ENCODE data around the gene PCMTD2. TPM values are rescaled to one million over a fixed set of nuclear protein-coding genes. Genes with fewer than 3 reads are reported as not detected.
A peak's percentile ranks its signal among the peaks of the same experiment; 100 is the strongest.

The PCMTD2 gene
- total RNA-seq, 1 donor from 2014 or later, result 105 TPM

DNA sequence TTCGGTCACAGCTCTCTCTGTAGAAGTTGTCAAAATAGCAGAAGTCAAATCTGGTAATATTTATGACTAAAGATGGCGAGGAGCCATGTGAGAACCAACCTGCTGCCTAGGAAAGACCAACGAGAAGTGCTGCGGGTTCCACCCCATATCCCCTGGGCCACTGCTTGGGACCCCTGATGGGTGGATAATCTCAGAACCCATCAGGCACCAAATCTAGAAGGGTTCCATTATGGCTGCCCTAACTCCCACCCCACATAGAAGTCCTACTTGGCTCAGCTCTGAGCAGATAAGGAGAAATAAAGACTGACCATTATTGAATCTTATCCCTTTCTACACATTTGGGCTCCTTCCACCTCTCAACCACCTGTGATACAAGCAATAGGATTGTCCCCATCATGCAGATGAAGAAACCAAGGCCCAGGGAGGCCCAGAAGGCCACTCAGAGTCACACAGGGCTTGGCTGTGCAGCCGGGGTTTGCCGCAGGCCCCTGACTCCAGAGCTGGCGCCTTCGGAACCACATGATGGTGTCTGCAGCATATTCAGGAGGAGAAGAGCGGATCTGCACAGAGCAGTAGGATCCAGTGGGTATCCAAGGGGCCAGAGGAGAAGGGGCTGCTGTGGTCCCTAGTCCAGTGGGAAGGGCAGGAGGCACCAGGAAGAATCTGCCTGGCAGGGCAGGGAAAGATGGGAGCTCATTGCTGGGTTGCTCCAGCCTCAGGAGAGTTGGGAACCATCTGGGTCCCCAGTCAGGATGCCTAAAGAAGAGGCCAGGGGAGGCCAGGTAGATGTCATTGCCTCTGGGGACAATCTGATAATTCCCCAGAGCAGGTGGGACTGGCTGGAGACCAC is 9.6 kb upstream of the PCMTD2 start:
- H3K27me3 ChIP-seq, result peaks cover 12% of the 10 kb centered on the region
- H3K4me1 ChIP-seq, result no peaks in the 10 kb centered on the region
- H3F3A ChIP-seq (ENCODE audit: low read depth), result no peaks in the 10 kb centered on the region
- H4K20me1 ChIP-seq (ENCODE audit: low read depth), result no peaks in the 10 kb centered on the region
- H3K9me3 Mint-ChIP-seq, result peaks cover under 1% of the 10 kb centered on the region
- no peak for DNase-seq (ENCODE audit: low spot score)
- H3K4me3 Mint-ChIP-seq, result no peak overlapping the region
- no peak overlapping the region for H3K4me2 ChIP-seq
- H3K36me3 ChIP-seq, result no peaks in the 10 kb centered on the region
- no peaks in the 10 kb centered on the region for H3K9me3 ChIP-seq (ENCODE audit: low read depth)
- H3K4me3 ChIP-seq, result no peak overlapping the region
- H3K27ac ChIP-seq, result no peak overlapping the region
- no peaks in the 10 kb centered on the region for H3K79me2 ChIP-seq (ENCODE audit: low read depth)
- H2AFZ ChIP-seq (replicated peaks), result no peak overlapping the region
- peaks cover 5% of the 10 kb centered on the region for H3K27me3 Mint-ChIP-seq (ENCODE audit: insufficient read depth, low read depth)
- H3K36me3 Mint-ChIP-seq, result no peaks in the 10 kb centered on the region
- H3K27ac Mint-ChIP-seq, result peak overlapping the region; percentile 26
- H3K9ac ChIP-seq, result no peak overlapping the region
- H3K4me1 Mint-ChIP-seq, result peaks cover 2% of the 10 kb centered on the region
- TF ChIP-seq EZH2phosphoT487 (IDR thresholded peaks at IDR 0.05) (no peak), EZH2 (IDR thresholded peaks at IDR 0.05) (no peak)
- TF ChIP-seq, protein P1, sequence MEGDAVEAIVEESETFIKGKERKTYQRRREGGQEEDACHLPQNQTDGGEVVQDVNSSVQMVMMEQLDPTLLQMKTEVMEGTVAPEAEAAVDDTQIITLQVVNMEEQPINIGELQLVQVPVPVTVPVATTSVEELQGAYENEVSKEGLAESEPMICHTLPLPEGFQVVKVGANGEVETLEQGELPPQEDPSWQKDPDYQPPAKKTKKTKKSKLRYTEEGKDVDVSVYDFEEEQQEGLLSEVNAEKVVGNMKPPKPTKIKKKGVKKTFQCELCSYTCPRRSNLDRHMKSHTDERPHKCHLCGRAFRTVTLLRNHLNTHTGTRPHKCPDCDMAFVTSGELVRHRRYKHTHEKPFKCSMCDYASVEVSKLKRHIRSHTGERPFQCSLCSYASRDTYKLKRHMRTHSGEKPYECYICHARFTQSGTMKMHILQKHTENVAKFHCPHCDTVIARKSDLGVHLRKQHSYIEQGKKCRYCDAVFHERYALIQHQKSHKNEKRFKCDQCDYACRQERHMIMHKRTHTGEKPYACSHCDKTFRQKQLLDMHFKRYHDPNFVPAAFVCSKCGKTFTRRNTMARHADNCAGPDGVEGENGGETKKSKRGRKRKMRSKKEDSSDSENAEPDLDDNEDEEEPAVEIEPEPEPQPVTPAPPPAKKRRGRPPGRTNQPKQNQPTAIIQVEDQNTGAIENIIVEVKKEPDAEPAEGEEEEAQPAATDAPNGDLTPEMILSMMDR (IDR thresholded peaks at IDR 0.05), result no peak

DNA sequence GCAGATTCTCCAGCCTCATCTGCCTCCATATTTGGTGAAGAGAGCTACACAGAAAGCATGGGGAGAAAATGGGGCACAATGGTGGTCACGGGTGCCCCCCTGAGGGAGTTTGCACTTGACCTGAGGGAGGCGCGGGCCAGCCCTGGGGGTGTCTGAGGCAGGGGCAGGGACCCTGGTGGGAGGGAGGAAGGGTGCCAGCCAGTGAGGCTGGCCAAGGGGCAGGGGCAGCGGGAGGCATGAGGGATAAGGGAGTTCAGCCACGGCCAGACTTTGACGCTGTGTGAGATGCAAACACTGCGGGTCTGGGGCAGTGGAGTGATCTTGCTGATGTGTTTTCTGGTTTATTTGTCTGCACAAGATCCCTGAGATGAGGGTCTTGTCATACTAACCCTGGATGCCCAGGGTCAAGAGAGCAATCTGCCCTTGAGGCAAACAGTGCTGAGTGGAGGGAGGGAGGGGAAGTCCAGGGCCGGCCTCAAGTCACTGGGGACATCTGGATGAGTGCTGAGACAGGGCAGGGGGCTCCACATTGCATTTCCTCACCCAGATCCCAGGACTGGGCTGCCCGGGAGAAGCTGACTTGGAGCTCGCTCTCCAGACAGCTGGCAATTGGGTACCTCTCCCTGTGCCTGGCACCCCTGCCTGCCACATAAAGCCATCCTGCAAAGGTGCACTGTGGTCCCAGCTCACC is 8.8 kb upstream of the PCMTD2 start:
- Mint-ChIP-seq H3K4me3 (no peak overlapping the region), H3K9me3 (no peaks in the 10 kb centered on the region), H3K27ac (no peak overlapping the region), H3K4me1 (no peaks in the 10 kb centered on the region), H3K27me3 (ENCODE audit: insufficient read depth, low read depth) (peaks cover 5% of the 10 kb centered on the region), H3K36me3 (no peaks in the 10 kb centered on the region)
- H3K4me1 ChIP-seq, result no peaks in the 10 kb centered on the region
- H3K36me3 ChIP-seq, result no peaks in the 10 kb centered on the region
- H3K4me2 ChIP-seq, result no peak overlapping the region
- no peak for DNase-seq (ENCODE audit: low spot score)
- H3K4me3 ChIP-seq, result no peak overlapping the region
- H2AFZ ChIP-seq (replicated peaks), result no peak overlapping the region
- peaks cover 19% of the 10 kb centered on the region for H3K27me3 ChIP-seq
- no peaks in the 10 kb centered on the region for H3F3A ChIP-seq (ENCODE audit: low read depth)
- no peaks in the 10 kb centered on the region for H3K79me2 ChIP-seq (ENCODE audit: low read depth)
- no peak for TF ChIP-seq EZH2phosphoT487 (IDR thresholded peaks at IDR 0.05)
- no peak for TF ChIP-seq EZH2 (IDR thresholded peaks at IDR 0.05)
- TF ChIP-seq, protein P1 (IDR thresholded peaks at IDR 0.05), result no peak
- no peaks in the 10 kb centered on the region for H4K20me1 ChIP-seq (ENCODE audit: low read depth)
- no peak overlapping the region for H3K27ac ChIP-seq
- no peak overlapping the region for H3K9ac ChIP-seq
- no peaks in the 10 kb centered on the region for H3K9me3 ChIP-seq (ENCODE audit: low read depth)

- H4K20me1 ChIP-seq (ENCODE audit: low read depth), result no peaks in the 10 kb centered on the region
- no peak overlapping the region for H3K9ac ChIP-seq
- no peak for TF ChIP-seq EZH2 (IDR thresholded peaks at IDR 0.05)
- TF ChIP-seq EZH2phosphoT487 (IDR thresholded peaks at IDR 0.05), result no peak
- TF ChIP-seq, protein P1 (IDR thresholded peaks at IDR 0.05), result no peak
- no peaks in the 10 kb centered on the region for H3K79me2 ChIP-seq (ENCODE audit: low read depth)
- Mint-ChIP-seq H3K4me3 (no peak overlapping the region), H3K36me3 (no peaks in the 10 kb centered on the region), H3K27ac (no peak overlapping the region), H3K4me1 (no peaks in the 10 kb centered on the region), H3K27me3 (ENCODE audit: insufficient read depth, low read depth) (peaks cover 5% of the 10 kb centered on the region), H3K9me3 (no peaks in the 10 kb centered on the region)
- no peaks in the 10 kb centered on the region for H3K36me3 ChIP-seq
- no peak overlapping the region for H3K4me3 ChIP-seq
- H3K4me2 ChIP-seq, result no peak overlapping the region
- H3K4me1 ChIP-seq, result no peaks in the 10 kb centered on the region
- H3K27me3 ChIP-seq, result peaks cover 19% of the 10 kb centered on the region
- no peaks in the 10 kb centered on the region for H3F3A ChIP-seq (ENCODE audit: low read depth)
- DNase-seq (ENCODE audit: low spot score), result no peak
- no peaks in the 10 kb centered on the region for H3K9me3 ChIP-seq (ENCODE audit: low read depth)
- H3K27ac ChIP-seq, result no peak overlapping the region
- no peak overlapping the region for H2AFZ ChIP-seq (replicated peaks)
These were observed 8.3 kb upstream of the PCMTD2 start for GRCh38 chr20:64247307-64247618.
